D721Med (cell line): ENCODE measurements around the gene SH2D5.

Experiments
- DNase-seq: peaks from one replicate; pipeline ENCODE4 v3.0.0; 2011; ENCODE audit warnings: low spot score; ENCODE audit not compliant: insufficient read length
- FAIRE-seq: peaks from 2 replicates; lab custom pipeline; 2011; peaks lifted over from hg19 to GRCh38; lab: Jason Lieb, UNC
- CTCF ChIP-seq: IDR thresholded peaks from 2 replicates; pipeline ENCODE4 v1.5.1; 2012; ENCODE audit warnings: mild to moderate bottlenecking, control low read depth; ENCODE audit not compliant: insufficient read depth; ENCODE audit errors: missing control alignments

SH2D5 gene

GRCh38 chr1:20727746-20728316, 4.7 kb downstream of the SH2D5 start:
- DNase-seq (no peak), FAIRE-seq (no peak)
- TF ChIP-seq CTCF, result no peak

- no peak for TF ChIP-seq CTCF
- FAIRE-seq, result no peak
- DNase-seq, result no peak
These were observed 5.4 kb downstream of the SH2D5 start for GRCh38 chr1:20726932-20727745.

- FAIRE-seq (no peak), DNase-seq (no peak)
- TF ChIP-seq CTCF, result no peak
These were observed 6.2 kb downstream of the SH2D5 start for GRCh38 chr1:20726118-20726911.

- TF ChIP-seq CTCF, result no peak
- no peak for DNase-seq
These were observed 7.0 kb downstream of the SH2D5 start for GRCh38 chr1:20725189-20726117.

GRCh38 chr1:20724364-20725188, 7.9 kb downstream of the SH2D5 start:
- DNase-seq (no peak), FAIRE-seq (no peak)
- no peak for TF ChIP-seq CTCF

More at GRCh38 chr1:20725189-20726117, 7.0 kb downstream of the SH2D5 start:
- no peak for FAIRE-seq
